Effector CD8-positive, alpha-beta T cell (primary cell): ENCODE results near the gene RESP18.

Experiments used
- DNase-seq: peaks from one replicate; lab custom pipeline; 2025; lab: John Stamatoyannopoulos, UW
- total RNA-seq, 4 experiments: gene quantifications; one replicate each; lab custom pipeline; 2026; lab: John Stamatoyannopoulos, UW

Gene RESP18
- 0 reads per million in 4 experiments for total RNA-seq

- no peak for DNase-seq
Measured at GRCh38 chr2:219332542-219332941, at the start of gene RESP18. Gene RESP18 (minus strand): TSS chr2:219332744.

GRCh38 chr2:219381448-219381847 is 48.9 kb upstream of the RESP18 start:
- no peak for DNase-seq

- no peak for DNase-seq
Measured at GRCh38 chr2:219380926-219381325, 48.4 kb upstream of the RESP18 start.

- no peak for DNase-seq
Measured at GRCh38 chr2:219378163-219378851, 45.8 kb upstream of the RESP18 start.

- no peak for DNase-seq
Measured at GRCh38 chr2:219369447-219369861, 36.9 kb upstream of the RESP18 start.

- no peak for DNase-seq
Measured at GRCh38 chr2:219368690-219369191, 36.2 kb upstream of the RESP18 start.

GRCh38 chr2:219362524-219363164 is 30.1 kb upstream of the RESP18 start:
- no peak for DNase-seq

- DNase-seq: no peak
Measured at GRCh38 chr2:219362072-219362471, 29.5 kb upstream of the RESP18 start.

- DNase-seq: no peak
Measured at GRCh38 chr2:219358170-219359075, 25.9 kb upstream of the RESP18 start.

GRCh38 chr2:219356834-219357233 is 24.3 kb upstream of the RESP18 start:
- no peak for DNase-seq

- no peak for DNase-seq
Measured at GRCh38 chr2:219354582-219354981, 22.0 kb upstream of the RESP18 start.

- DNase-seq: no peak
Measured at GRCh38 chr2:219353129-219353528, 20.6 kb upstream of the RESP18 start.

GRCh38 chr2:219352448-219353023 is 20.0 kb upstream of the RESP18 start:
- DNase-seq: peak; percentile 45

GRCh38 chr2:219350710-219351221 is 18.2 kb upstream of the RESP18 start:
- no peak for DNase-seq

- DNase-seq: no peak
Measured at GRCh38 chr2:219350215-219350614, 17.7 kb upstream of the RESP18 start.

GRCh38 chr2:219344751-219345430 is 12.3 kb upstream of the RESP18 start:
- DNase-seq: no peak

GRCh38 chr2:219335373-219335786 is 2.8 kb upstream of the RESP18 start:
- no peak for DNase-seq

- no peak for DNase-seq
Measured at GRCh38 chr2:219334076-219334475, 1.5 kb upstream of the RESP18 start.

GRCh38 chr2:219331560-219332213 is 857 bp downstream of the RESP18 start:
- no peak for DNase-seq

- DNase-seq: no peak
Measured at GRCh38 chr2:219327719-219328118, 4.8 kb downstream of the RESP18 start.
